ENCODE results near the gene PAH.

- no peak for TF ChIP-seq POLR2AphosphoS5 (IDR thresholded peaks at IDR 0.05)
- no peak for TF ChIP-seq POLR2A (IDR thresholded peaks at IDR 0.05)
Measured at GRCh38 chr12:102953221-102953620, 36.2 kb upstream of the PAH start.

Measured in breast epithelium (tissue), 3 donors.